Measurements from ENCODE around the gene CORO6.

GRCh38 chr17:29567554-29568330, 55.0 kb downstream of the CORO6 start:
- TF ChIP-seq USF1 (IDR thresholded peaks at IDR 0.05): no peak
- TF ChIP-seq MAX (IDR thresholded peaks at IDR 0.05): peak; percentile 68
- TF ChIP-seq TEAD4 (IDR thresholded peaks at IDR 0.05): no peak
- no peak; the same call in 1 of the 2 replicates for TF ChIP-seq ZBTB7A (IDR thresholded peaks at IDR 0.05; ENCODE audit: low read depth)
- TF ChIP-seq, protein P1, sequence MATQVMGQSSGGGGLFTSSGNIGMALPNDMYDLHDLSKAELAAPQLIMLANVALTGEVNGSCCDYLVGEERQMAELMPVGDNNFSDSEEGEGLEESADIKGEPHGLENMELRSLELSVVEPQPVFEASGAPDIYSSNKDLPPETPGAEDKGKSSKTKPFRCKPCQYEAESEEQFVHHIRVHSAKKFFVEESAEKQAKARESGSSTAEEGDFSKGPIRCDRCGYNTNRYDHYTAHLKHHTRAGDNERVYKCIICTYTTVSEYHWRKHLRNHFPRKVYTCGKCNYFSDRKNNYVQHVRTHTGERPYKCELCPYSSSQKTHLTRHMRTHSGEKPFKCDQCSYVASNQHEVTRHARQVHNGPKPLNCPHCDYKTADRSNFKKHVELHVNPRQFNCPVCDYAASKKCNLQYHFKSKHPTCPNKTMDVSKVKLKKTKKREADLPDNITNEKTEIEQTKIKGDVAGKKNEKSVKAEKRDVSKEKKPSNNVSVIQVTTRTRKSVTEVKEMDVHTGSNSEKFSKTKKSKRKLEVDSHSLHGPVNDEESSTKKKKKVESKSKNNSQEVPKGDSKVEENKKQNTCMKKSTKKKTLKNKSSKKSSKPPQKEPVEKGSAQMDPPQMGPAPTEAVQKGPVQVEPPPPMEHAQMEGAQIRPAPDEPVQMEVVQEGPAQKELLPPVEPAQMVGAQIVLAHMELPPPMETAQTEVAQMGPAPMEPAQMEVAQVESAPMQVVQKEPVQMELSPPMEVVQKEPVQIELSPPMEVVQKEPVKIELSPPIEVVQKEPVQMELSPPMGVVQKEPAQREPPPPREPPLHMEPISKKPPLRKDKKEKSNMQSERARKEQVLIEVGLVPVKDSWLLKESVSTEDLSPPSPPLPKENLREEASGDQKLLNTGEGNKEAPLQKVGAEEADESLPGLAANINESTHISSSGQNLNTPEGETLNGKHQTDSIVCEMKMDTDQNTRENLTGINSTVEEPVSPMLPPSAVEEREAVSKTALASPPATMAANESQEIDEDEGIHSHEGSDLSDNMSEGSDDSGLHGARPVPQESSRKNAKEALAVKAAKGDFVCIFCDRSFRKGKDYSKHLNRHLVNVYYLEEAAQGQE (IDR thresholded peaks at IDR 0.05; ENCODE audit: low read depth): no peak
- TF ChIP-seq RAD21 (IDR thresholded peaks at IDR 0.05; ENCODE audit: low read depth): no peak
- TF ChIP-seq CEBPB (IDR thresholded peaks at IDR 0.05): no peak
- no peak for TF ChIP-seq TCF12 (IDR thresholded peaks at IDR 0.05; ENCODE audit: low read depth)
- no peak for TF ChIP-seq NFIC (IDR thresholded peaks at IDR 0.05)
- no peak for TF ChIP-seq EGR1 (IDR thresholded peaks at IDR 0.05)
- TF ChIP-seq EP300 (IDR thresholded peaks at IDR 0.05; ENCODE audit: borderline replicate concordance): no peak
- TF ChIP-seq FOXM1 (IDR thresholded peaks at IDR 0.05; ENCODE audit: borderline replicate concordance, low read depth): no peak
- no peak for TF ChIP-seq CREB1 (IDR thresholded peaks at IDR 0.05; ENCODE audit: low read depth)

All from Ishikawa (cell line).